HL-60 (cell line): ENCODE measurements around the gene IWS1.

Experiments used
- DNase-seq, 2 experiments: peaks; one replicate each; pipeline ENCODE4 v3.0.0-alpha.2; 2010 to 2020; ENCODE audit warnings: low read depth in 1 of 2, low spot score in 1 of 2
- H3K27ac ChIP-seq: fragments of 250-450 bp; sonication (Bioruptor Pico); replicated peaks from 2 replicates; pipeline ENCODE4 v1.5.1; 2020; ENCODE audit warnings: mild to moderate bottlenecking, moderate library complexity
- H3K27me3 ChIP-seq: fragments of 250-450 bp; sonication (Bioruptor Pico); 2 replicates; pipeline ENCODE4 v1.5.1; 2021; ENCODE audit warnings: mild to moderate bottlenecking, moderate library complexity; ENCODE audit not compliant: insufficient read depth, poor library complexity, severe bottlenecking
- H3K4me3 ChIP-seq: replicated peaks from 2 replicates; pipeline ENCODE4 v1.5.1; 2011; ENCODE audit warnings: mild to moderate bottlenecking, control low read depth, low read length; ENCODE audit not compliant: insufficient read depth
- GABPA ChIP-seq: IDR thresholded peaks from 2 replicates; pipeline ENCODE4 v1.6.1; 2012; ENCODE audit warnings: low read depth
- POLR2AphosphoS5 ChIP-seq: IDR thresholded peaks from 2 replicates; pipeline ENCODE4 v1.6.1; 2012; ENCODE audit warnings: low read depth
- SPI1 ChIP-seq: IDR thresholded peaks from 2 replicates; pipeline ENCODE4 v1.6.1; 2012; ENCODE audit warnings: low read depth, mild to moderate bottlenecking, borderline replicate concordance
- long read RNA-seq: library from polyadenylated mRNA; unstranded; transcript quantifications from one replicate; pipeline ENCODE4 v2.0.0, GENCODE V29; 2020
- TF ChIP-seq, protein P1 (sequence below): IDR thresholded peaks from 2 replicates; pipeline ENCODE4 v1.6.1; 2012; ENCODE audit warnings: low read depth; ENCODE audit not compliant: insufficient replicate concordance
- TF ChIP-seq, protein P2 (sequence below): IDR thresholded peaks from one replicate; pipeline ENCODE4 v1.5.1; 2011; ENCODE audit warnings: low read length, control low read depth, inconsistent platforms; ENCODE audit not compliant: insufficient read depth

IWS1 gene
- long read RNA-seq, transcript IWS1-201 (14 exons, 2,958 nt) = major isoform, 43 of 220 reads
- long read RNA-seq, partial matches to known transcripts = 151 of 220 reads
- long read RNA-seq, other reads (novel, unspliced or antisense) = 20 of 220 reads

DNA sequence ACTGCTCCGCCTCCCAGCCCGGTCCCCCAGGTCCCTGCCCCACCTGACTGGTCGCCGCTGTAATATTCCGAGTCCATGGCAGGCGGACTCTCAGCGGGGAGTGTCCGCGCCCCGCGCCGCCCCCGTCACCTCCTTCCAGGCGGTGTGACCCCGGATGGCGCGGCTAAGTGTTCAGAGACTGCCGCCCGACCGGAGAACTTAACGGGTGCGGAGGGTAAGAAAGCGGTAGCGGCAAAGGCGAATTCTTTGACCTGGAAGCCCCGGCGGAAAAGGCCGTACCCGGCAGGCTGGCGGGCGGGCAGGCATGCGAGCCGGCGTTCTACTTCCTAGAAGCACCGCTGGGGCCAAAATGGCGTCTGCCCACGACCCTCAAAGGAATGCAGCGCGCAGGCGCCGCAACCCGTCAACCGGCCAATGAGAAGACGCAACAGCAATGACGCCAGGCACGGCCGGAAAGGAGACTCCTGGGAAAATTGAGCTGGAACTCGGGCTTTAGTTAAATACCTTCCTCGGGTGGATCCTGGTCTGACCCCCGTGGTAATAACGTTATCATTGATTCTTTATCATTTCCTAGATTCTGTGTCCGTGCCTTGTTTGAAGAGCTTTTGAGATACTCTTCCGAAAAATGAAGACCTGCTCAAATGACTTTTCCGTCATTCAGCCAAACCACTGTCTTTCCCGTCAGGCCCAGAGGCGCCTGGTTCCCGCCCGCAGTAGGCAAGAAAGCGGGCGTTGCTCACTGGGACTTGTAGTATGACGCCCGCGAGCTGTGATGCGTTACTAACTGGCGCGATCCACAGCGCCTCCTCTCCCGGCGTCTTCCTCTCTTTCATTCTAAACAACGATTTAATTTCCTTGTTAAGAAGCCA, at the start of gene IWS1:
Gene IWS1 (minus strand): TSS at position 358 of the 869 bp plus-strand sequence. CDS start 281 bp downstream, at position 77.
- Histone ChIP-seq H3K27ac (peak within 1 kb of the TSS; percentile 97), H3K27me3 (no peaks in the 10 kb centered on the region), H3K4me3 (peak within 1 kb of the TSS; percentile 91)
- peak; percentile 90 to 96 for DNase-seq
- TF ChIP-seq POLR2AphosphoS5 (peak; percentile 72), SPI1 (peak; percentile 21; the same call in 1 of the 2 replicates)
- TF ChIP-seq, protein P1, sequence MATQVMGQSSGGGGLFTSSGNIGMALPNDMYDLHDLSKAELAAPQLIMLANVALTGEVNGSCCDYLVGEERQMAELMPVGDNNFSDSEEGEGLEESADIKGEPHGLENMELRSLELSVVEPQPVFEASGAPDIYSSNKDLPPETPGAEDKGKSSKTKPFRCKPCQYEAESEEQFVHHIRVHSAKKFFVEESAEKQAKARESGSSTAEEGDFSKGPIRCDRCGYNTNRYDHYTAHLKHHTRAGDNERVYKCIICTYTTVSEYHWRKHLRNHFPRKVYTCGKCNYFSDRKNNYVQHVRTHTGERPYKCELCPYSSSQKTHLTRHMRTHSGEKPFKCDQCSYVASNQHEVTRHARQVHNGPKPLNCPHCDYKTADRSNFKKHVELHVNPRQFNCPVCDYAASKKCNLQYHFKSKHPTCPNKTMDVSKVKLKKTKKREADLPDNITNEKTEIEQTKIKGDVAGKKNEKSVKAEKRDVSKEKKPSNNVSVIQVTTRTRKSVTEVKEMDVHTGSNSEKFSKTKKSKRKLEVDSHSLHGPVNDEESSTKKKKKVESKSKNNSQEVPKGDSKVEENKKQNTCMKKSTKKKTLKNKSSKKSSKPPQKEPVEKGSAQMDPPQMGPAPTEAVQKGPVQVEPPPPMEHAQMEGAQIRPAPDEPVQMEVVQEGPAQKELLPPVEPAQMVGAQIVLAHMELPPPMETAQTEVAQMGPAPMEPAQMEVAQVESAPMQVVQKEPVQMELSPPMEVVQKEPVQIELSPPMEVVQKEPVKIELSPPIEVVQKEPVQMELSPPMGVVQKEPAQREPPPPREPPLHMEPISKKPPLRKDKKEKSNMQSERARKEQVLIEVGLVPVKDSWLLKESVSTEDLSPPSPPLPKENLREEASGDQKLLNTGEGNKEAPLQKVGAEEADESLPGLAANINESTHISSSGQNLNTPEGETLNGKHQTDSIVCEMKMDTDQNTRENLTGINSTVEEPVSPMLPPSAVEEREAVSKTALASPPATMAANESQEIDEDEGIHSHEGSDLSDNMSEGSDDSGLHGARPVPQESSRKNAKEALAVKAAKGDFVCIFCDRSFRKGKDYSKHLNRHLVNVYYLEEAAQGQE = no peak

DNA sequence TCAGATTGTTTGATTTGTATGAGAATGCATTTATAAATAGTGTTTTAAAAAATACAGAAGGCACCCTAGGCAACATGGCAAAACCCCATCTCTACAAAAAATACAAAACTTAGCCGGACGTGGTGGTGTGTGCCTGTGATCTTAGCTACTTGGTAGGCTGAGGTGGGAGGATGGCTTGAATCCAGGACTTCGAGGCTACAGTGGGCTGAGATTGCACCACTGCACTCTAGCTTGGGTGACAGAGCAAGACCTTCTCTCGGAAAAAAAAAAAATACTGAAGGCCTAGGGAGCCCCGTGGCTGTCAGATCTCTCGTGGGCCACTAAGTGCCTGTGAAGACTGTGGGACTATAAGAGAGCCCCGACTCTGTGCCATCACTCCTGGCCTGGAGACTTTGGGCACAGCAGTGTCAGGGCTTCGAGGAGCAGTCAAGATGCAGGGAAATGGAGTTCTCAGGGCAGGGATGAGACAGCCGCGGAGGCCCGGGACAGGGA, 49.7 kb upstream of the IWS1 start:
- Histone ChIP-seq H3K27me3 (no peaks in the 10 kb centered on the region), H3K27ac (0 out of 2 replicates have a peak overlapping the region, but pooled peaks have one; percentile 27), H3K4me3 (no peak overlapping the region)
- no peak for DNase-seq
- TF ChIP-seq, protein P2, sequence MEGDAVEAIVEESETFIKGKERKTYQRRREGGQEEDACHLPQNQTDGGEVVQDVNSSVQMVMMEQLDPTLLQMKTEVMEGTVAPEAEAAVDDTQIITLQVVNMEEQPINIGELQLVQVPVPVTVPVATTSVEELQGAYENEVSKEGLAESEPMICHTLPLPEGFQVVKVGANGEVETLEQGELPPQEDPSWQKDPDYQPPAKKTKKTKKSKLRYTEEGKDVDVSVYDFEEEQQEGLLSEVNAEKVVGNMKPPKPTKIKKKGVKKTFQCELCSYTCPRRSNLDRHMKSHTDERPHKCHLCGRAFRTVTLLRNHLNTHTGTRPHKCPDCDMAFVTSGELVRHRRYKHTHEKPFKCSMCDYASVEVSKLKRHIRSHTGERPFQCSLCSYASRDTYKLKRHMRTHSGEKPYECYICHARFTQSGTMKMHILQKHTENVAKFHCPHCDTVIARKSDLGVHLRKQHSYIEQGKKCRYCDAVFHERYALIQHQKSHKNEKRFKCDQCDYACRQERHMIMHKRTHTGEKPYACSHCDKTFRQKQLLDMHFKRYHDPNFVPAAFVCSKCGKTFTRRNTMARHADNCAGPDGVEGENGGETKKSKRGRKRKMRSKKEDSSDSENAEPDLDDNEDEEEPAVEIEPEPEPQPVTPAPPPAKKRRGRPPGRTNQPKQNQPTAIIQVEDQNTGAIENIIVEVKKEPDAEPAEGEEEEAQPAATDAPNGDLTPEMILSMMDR = no peak
- TF ChIP-seq SPI1 = no peak
- TF ChIP-seq GABPA = no peak
- no peak for TF ChIP-seq POLR2AphosphoS5
- TF ChIP-seq, protein P1 = no peak

- DNase-seq = no peak
- H3K4me3 ChIP-seq = no peak overlapping the region
- TF ChIP-seq GABPA (no peak), SPI1 (peak; percentile 31; the same call in 1 of the 2 replicates)
- peak overlapping the region; percentile 27; the same call in 1 of the 2 replicates for H3K27ac ChIP-seq
- H3K27me3 ChIP-seq = no peaks in the 10 kb centered on the region
Measured at GRCh38 chr2:127575185-127575765, 49.0 kb upstream of the IWS1 start.

DNA sequence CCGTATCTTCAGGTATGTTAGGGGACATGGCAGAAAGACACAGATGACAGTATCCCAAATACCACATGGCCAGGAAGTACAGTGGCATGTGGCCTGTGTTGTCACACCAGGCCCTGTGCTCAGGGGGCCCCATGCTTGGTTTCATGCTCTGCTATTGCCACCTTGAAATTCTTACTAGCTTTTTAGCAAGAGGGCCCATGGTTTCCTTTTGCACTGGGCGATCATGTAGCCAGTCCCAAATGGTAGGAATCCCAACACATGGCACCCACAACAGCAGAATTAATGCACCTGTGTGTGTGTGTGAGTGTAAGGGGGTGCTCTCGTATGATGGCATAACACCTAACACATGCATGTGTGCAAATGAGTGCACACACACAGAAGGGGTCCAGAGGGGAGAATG, 48.4 kb upstream of the IWS1 start:
- Histone ChIP-seq H3K4me3 (no peak overlapping the region), H3K27ac (peak overlapping the region; percentile 27), H3K27me3 (no peaks in the 10 kb centered on the region)
- DNase-seq = peak in 1 of 2 experiments; percentile 20
- TF ChIP-seq, protein P2 = no peak
- TF ChIP-seq SPI1 (no peak), POLR2AphosphoS5 (no peak), GABPA (no peak)
- TF ChIP-seq, protein P1 = no peak
